ENCODE results near the gene NOVA2. TPM values are rescaled to one million over a fixed set of nuclear protein-coding genes. Genes with fewer than 3 reads are reported as not detected.

NOVA2 gene
- total and polyA plus RNA-seq, 9 of the 15 experiments (the other 6 are each of a cell fraction or from before 2014, with no cell fraction given), result not detected

DNA sequence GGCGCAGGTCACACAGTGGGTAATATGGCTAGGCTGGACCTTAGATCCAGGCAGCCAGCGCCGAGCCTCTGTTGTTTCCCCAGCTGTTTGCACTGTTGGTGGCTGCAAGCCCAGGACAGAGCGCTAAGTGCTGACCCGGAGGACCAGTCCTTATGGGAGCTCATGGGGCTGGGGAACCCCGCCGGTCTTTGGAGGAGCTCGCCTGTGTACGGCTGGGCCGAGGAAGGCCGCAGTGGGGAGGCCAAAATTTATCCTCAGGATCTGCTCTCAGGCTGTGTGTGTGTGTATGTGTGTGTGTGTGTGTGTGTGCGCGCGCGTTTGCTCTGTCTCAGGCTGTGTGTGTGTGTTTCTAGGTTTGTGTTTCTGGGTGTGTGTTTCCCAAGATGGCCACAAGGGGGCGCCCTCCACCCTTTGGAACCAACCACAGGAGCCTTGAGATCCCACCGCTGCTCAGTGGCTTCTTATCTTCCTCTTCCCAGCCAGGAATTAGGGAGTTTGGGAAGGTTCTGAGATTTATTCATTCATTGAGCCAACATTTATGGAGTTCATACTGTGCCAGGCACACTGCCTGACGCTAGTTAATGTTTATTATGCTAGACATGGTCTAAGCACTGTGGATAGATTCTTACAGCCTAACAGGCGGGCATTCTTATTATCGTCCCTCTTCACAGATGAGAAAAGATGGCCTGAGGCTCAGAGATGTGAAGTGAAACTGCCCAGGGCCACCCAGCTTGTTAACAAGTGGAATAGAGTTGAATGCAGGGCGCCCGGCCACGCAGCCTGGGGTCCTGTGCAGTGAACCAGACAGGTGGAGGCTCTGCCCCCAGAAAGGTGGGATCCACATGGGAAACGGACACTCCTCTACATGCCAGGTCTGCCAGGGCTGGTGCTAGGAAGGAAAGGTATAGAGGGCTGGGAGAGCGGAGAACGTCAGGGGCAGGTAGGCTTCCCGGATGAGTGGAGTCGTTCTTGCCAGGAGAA lies 36.2 kb upstream of the NOVA2 start:
- POLR2A ChIA-PET, result no interaction called here
- BruUV-seq (replicated peaks), result no TSS peak
- TF ChIP-seq RB1 (IDR thresholded peaks at IDR 0.05; ENCODE audit: low read depth) (0 out of 2 replicates have a peak, but pooled peaks have one; percentile 21), SMARCA5 (IDR thresholded peaks at IDR 0.05) (no peak), CHD4 (IDR thresholded peaks at IDR 0.05; ENCODE audit: insufficient read depth, insufficient replicate concordance, low read depth, low read length, poor library complexity, severe bottlenecking) (no peak), PPARD (CRISPR knock-in tag; IDR thresholded peaks at IDR 0.05) (no peak), ZKSCAN1 (IDR thresholded peaks at IDR 0.05; ENCODE audit: low read depth, low read length) (no peak), CAMTA2 (CRISPR knock-in tag; conservative IDR thresholded peaks at IDR 0.05) (no peak), MTF1 (CRISPR knock-in tag; IDR thresholded peaks at IDR 0.05; ENCODE audit: borderline replicate concordance) (no peak), HDAC1 (IDR thresholded peaks at IDR 0.05) (0 out of 4 replicates have a peak, but pooled peaks of 1 of the 2 experiments have one; percentile 28), HNRNPUL1 (IDR thresholded peaks at IDR 0.05; ENCODE audit: low read length) (no peak), CREM (IDR thresholded peaks at IDR 0.05; ENCODE audit: low read depth) (peak; percentile 13; the same call in 1 of the 2 replicates), SPI1 (IDR thresholded peaks at IDR 0.05; ENCODE audit: borderline replicate concordance, low read depth, low read length) (no peak), NRF1 (conservative IDR thresholded peaks at IDR 0.05 in 1 of 2, IDR thresholded peaks at IDR 0.05 in 1 of 2) (peak; percentile 87 to 89)
- TF ChIP-seq, protein P1, sequence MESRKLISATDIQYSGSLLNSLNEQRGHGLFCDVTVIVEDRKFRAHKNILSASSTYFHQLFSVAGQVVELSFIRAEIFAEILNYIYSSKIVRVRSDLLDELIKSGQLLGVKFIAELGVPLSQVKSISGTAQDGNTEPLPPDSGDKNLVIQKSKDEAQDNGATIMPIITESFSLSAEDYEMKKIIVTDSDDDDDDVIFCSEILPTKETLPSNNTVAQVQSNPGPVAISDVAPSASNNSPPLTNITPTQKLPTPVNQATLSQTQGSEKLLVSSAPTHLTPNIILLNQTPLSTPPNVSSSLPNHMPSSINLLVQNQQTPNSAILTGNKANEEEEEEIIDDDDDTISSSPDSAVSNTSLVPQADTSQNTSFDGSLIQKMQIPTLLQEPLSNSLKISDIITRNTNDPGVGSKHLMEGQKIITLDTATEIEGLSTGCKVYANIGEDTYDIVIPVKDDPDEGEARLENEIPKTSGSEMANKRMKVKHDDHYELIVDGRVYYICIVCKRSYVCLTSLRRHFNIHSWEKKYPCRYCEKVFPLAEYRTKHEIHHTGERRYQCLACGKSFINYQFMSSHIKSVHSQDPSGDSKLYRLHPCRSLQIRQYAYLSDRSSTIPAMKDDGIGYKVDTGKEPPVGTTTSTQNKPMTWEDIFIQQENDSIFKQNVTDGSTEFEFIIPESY (CRISPR knock-in tag; IDR thresholded peaks at IDR 0.05), result peak; percentile 74
- TF ChIP-seq, protein P2, sequence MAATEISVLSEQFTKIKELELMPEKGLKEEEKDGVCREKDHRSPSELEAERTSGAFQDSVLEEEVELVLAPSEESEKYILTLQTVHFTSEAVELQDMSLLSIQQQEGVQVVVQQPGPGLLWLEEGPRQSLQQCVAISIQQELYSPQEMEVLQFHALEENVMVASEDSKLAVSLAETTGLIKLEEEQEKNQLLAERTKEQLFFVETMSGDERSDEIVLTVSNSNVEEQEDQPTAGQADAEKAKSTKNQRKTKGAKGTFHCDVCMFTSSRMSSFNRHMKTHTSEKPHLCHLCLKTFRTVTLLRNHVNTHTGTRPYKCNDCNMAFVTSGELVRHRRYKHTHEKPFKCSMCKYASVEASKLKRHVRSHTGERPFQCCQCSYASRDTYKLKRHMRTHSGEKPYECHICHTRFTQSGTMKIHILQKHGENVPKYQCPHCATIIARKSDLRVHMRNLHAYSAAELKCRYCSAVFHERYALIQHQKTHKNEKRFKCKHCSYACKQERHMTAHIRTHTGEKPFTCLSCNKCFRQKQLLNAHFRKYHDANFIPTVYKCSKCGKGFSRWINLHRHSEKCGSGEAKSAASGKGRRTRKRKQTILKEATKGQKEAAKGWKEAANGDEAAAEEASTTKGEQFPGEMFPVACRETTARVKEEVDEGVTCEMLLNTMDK (IDR thresholded peaks at IDR 0.05; ENCODE audit: borderline replicate concordance, insufficient read depth, low read depth, low read length, poor library complexity, severe bottlenecking), result peak; percentile 76
- TF ChIP-seq, protein P3, sequence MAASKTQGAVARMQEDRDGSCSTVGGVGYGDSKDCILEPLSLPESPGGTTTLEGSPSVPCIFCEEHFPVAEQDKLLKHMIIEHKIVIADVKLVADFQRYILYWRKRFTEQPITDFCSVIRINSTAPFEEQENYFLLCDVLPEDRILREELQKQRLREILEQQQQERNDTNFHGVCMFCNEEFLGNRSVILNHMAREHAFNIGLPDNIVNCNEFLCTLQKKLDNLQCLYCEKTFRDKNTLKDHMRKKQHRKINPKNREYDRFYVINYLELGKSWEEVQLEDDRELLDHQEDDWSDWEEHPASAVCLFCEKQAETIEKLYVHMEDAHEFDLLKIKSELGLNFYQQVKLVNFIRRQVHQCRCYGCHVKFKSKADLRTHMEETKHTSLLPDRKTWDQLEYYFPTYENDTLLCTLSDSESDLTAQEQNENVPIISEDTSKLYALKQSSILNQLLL (CRISPR knock-in tag; IDR thresholded peaks at IDR 0.05; ENCODE audit: borderline replicate concordance), result no peak

More for the DNA sequence above, 36.2 kb upstream of the NOVA2 start:
- Histone ChIP-seq H3K36me3 (ENCODE audit: control insufficient read depth, insufficient read depth, low read length) (peaks cover 6% of the 10 kb centered on the region; the same call in 2 of the 3 replicates), H3K79me2 (ENCODE audit: control insufficient read depth, insufficient read depth, low read length) (no peaks in the 10 kb centered on the region), H3K9me3 (replicated peaks; ENCODE audit: control insufficient read depth, insufficient read depth, low read depth, low read length) (no peaks in the 10 kb centered on the region), H3K27me3 (ENCODE audit: control insufficient read depth in 2 of 2, insufficient read depth in 2 of 2, low read length in 2 of 2) (no peaks in the 10 kb centered on the region), H3K9me1 (ENCODE audit: control insufficient read depth, insufficient read depth, low read length) (no peaks in the 10 kb centered on the region), H3K9ac (ENCODE audit: insufficient read depth in 1 of 2, low read depth in 2 of 2, low read length in 2 of 2) (peak overlapping the region in 1 of 2 experiments; percentile 16; a peak in 1 of 4 replicates), H2AFZ (ENCODE audit: low read depth, low read length) (peak overlapping the region; percentile 47; the same call in 1 of the 2 replicates), H3K4me1 (replicated peaks in 1 of 2; ENCODE audit: control insufficient read depth in 2 of 2, insufficient read depth in 2 of 2, low read length in 2 of 2) (peaks cover 3 to 12% of the 10 kb centered on the region in 2 experiments; a peak in 2 of 5 replicates), H3K4me3 (no peak overlapping the region), H3K4me2 (ENCODE audit: insufficient read depth, low read length) (no peak overlapping the region), H3K27ac (ENCODE audit: extremely low read depth, low read depth, low read length) (no peak overlapping the region), H4K20me1 (replicated peaks; ENCODE audit: control insufficient read depth, insufficient read depth, low read length) (0 out of 2 replicates have a peak, but pooled peaks cover 4% of the 10 kb centered on the region)
- 48% methylated on average over 28 of the region's 28 CpGs for WGBS (ENCODE audit: insufficient coverage, low coverage, missing lambda C conversion rate)
- intact Hi-C loops (cut with micrococcal nuclease) (loop anchor here (5.0 kb wide), 1 partner anchor 193 kb away; the partner anchor contains the start of gene RSPH6A), in situ Hi-C loops (cut with MboI) (loop anchor here (10.0 kb wide), 1 partner anchor 205 kb away; no protein-coding TSS in a partner anchor)
- ATAC-seq (peak; percentile 97), DNase-seq (ENCODE audit: extremely low read depth in 1 of 4, low spot score in 3 of 4) (peak; percentile 72 to 83 (median 80)), FAIRE-seq (peak; percentile 95)
- CTCF ChIA-PET (ENCODE audit: low intra/inter-chr PET ratio), result interaction anchor here (2.1 to 2.3 kb wide), 2 partner anchors 67 to 255 kb away, joined by 7 to 15 read pairs; no protein-coding TSS in a partner anchor
